Type B pancreatic cell (in vitro differentiated cells): ENCODE measurements around the gene SLCO6A1. TPM values are rescaled to one million over a fixed set of nuclear protein-coding genes. Genes with fewer than 3 reads are reported as not detected.

Experiments
- DNase-seq: peaks from one replicate; pipeline ENCODE4 v3.0.0; 2021; ENCODE audit warnings: mixed read lengths; ENCODE audit not compliant: unreplicated experiment; ENCODE audit errors: extremely low spot score
- H3K27ac Mint-ChIP-seq: 2 replicates; pipeline ENCODE4 v1.8.0; 2021; ENCODE audit warnings: mild to moderate bottlenecking, mixed read lengths
- H3K27me3 Mint-ChIP-seq: 2 replicates; pipeline ENCODE4 v1.8.0; 2021; ENCODE audit warnings: mixed read lengths
- H3K36me3 Mint-ChIP-seq: 2 replicates; pipeline ENCODE4 v1.8.0; 2021; ENCODE audit warnings: mixed read lengths
- H3K4me1 Mint-ChIP-seq: one replicate; pipeline ENCODE4 v1.8.0; 2021; ENCODE audit warnings: mixed read lengths; ENCODE audit not compliant: unreplicated experiment
- H3K4me3 Mint-ChIP-seq: 2 replicates; pipeline ENCODE4 v1.8.0; 2021; ENCODE audit warnings: mild to moderate bottlenecking, mixed read lengths
- H3K9me3 Mint-ChIP-seq: 2 replicates; pipeline ENCODE4 v1.8.0; 2021; ENCODE audit warnings: mixed read lengths
- CTCF ChIP-seq: fragments of 200-600 bp; sonication (generic); conservative IDR thresholded peaks from 2 replicates; pipeline ENCODE4 v1.5.0; 2021; ENCODE audit warnings: antibody characterized with exemption, mild to moderate bottlenecking
- long read RNA-seq: library from polyadenylated mRNA; unstranded; transcript quantifications from one replicate; pipeline ENCODE4 v2.0.0, GENCODE V29; 2020
- total RNA-seq: library from RNA; stranded (reverse); gene quantifications from 2 replicates; pipeline ENCODE4 v1.2.1, GENCODE V29; 2021; ENCODE audit warnings: low replicate concordance

SLCO6A1 gene, protein sequence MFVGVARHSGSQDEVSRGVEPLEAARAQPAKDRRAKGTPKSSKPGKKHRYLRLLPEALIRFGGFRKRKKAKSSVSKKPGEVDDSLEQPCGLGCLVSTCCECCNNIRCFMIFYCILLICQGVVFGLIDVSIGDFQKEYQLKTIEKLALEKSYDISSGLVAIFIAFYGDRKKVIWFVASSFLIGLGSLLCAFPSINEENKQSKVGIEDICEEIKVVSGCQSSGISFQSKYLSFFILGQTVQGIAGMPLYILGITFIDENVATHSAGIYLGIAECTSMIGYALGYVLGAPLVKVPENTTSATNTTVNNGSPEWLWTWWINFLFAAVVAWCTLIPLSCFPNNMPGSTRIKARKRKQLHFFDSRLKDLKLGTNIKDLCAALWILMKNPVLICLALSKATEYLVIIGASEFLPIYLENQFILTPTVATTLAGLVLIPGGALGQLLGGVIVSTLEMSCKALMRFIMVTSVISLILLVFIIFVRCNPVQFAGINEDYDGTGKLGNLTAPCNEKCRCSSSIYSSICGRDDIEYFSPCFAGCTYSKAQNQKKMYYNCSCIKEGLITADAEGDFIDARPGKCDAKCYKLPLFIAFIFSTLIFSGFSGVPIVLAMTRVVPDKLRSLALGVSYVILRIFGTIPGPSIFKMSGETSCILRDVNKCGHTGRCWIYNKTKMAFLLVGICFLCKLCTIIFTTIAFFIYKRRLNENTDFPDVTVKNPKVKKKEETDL
- 0.43 and 1.4 TPM in 2 replicates for total RNA-seq
- long read RNA-seq, partial matches to known transcripts, result 0 of 2 reads
- long read RNA-seq, other reads (novel, unspliced or antisense), result 2 of 2 reads

GRCh38 chr5:102498271-102499034 is at the start of gene SLCO6A1:
Gene SLCO6A1 (minus strand): TSS chr5:102499001. CDS start chr5:102498844, 157 bp downstream.
- no peak within 1 kb of the TSS for H3K27ac Mint-ChIP-seq
- no peaks in the 10 kb centered on the region for H3K4me1 Mint-ChIP-seq
- H3K9me3 Mint-ChIP-seq, result peaks cover 1% of the 10 kb centered on the region
- TF ChIP-seq CTCF, result no peak
- H3K4me3 Mint-ChIP-seq, result no peak within 1 kb of the TSS
- H3K36me3 Mint-ChIP-seq, result no peaks in the 10 kb centered on the region
- no peaks in the 10 kb centered on the region for H3K27me3 Mint-ChIP-seq
- no peak for DNase-seq

DNA sequence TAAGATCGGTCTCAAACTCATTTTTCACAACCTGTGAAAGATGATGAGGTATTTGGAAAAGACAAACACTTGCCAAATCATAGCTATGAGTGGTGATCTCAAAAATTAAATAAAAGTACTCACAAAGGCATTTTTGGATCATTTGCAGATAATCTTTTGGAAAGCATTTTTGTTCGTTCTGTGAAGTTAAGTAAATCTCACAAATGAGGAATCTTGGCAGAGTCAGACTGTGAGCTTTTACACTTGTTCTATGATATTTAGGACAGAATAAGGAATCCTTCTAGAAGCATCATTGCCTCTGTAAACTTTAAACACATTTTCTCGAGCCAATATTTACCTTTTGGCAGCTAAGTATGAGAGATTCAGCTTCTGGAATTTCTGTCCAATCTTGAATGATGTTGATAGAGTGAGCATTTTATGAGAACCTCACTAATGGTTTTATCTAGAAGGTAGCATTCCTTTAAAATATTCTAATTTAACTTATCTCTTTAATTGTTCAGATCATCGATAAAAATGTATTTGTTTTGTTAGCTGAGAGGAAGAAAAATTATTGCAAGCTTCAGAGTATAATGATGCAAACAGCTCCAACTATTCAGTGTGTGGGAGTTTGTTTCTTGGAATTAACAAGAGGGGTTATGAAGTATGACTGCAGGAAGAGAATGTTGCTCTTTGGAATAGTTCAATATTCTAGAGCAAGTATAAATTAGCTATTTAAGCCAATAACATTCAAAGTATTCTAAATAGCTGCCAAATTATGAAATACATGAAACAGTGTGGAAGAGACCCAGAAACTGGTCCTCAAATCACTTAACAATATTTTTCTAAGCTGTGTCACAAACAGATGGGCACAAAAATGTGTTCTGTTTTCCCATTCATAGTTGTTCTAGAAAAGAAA is 48.6 kb upstream of the SLCO6A1 start:
- no peaks in the 10 kb centered on the region for H3K27me3 Mint-ChIP-seq
- H3K27ac Mint-ChIP-seq, result no peak overlapping the region
- no peaks in the 10 kb centered on the region for H3K4me1 Mint-ChIP-seq
- no peak overlapping the region for H3K4me3 Mint-ChIP-seq
- DNase-seq, result no peak
- no peaks in the 10 kb centered on the region for H3K36me3 Mint-ChIP-seq
- TF ChIP-seq CTCF, result no peak
- no peaks in the 10 kb centered on the region for H3K9me3 Mint-ChIP-seq

GRCh38 chr5:102545175-102545574 is 46.4 kb upstream of the SLCO6A1 start:
- Mint-ChIP-seq H3K27me3 (no peaks in the 10 kb centered on the region), H3K9me3 (peaks cover 9% of the 10 kb centered on the region), H3K4me1 (no peaks in the 10 kb centered on the region), H3K36me3 (no peaks in the 10 kb centered on the region), H3K4me3 (no peak overlapping the region), H3K27ac (no peak overlapping the region)
- TF ChIP-seq CTCF, result peak; percentile 55
- DNase-seq, result no peak

GRCh38 chr5:102542057-102542456 is 43.3 kb upstream of the SLCO6A1 start:
- no peak for TF ChIP-seq CTCF
- H3K36me3 Mint-ChIP-seq, result no peaks in the 10 kb centered on the region
- H3K27me3 Mint-ChIP-seq, result no peaks in the 10 kb centered on the region
- peaks cover 9% of the 10 kb centered on the region for H3K9me3 Mint-ChIP-seq
- H3K27ac Mint-ChIP-seq, result no peak overlapping the region
- DNase-seq, result no peak
- H3K4me1 Mint-ChIP-seq, result peaks cover 5% of the 10 kb centered on the region
- no peak overlapping the region for H3K4me3 Mint-ChIP-seq
